SK-N-SH (cell line): ENCODE results near the gene CAMSAP1. TPM values are rescaled to one million over a fixed set of nuclear protein-coding genes. Genes with fewer than 3 reads are reported as not detected.

Source experiments
- CTCF ChIA-PET: fragments of 300-600, 350-600 bp; formaldehyde crosslinking; extraction: SDS; loops from one replicate; lab custom pipeline; 2021; lab: Yijun Ruan, JAX
- POLR2A ChIA-PET: fragments of 350-600 bp; sonication (Branson Sonifier 250); formaldehyde crosslinking; extraction: SDS; loops from one replicate; lab custom pipeline; 2020; ENCODE audit warnings: antibody characterized with exemption, inconsistent platforms; lab: Yijun Ruan, JAX
- DNase-seq: peaks from one replicate; pipeline ENCODE4 v3.0.0; 2012
- H2AFZ ChIP-seq: fragments of 200-600 bp; sonication (generic); 2 replicates; pipeline ENCODE4 v1.8.1; 2016; ENCODE audit warnings: antibody characterized with exemption, mild to moderate bottlenecking, low read depth
- H3F3A ChIP-seq: fragments of 200-600 bp; sonication (generic); replicated peaks from 2 replicates; pipeline ENCODE3; 2016; ENCODE audit warnings: antibody characterized with exemption, mild to moderate bottlenecking; ENCODE audit not compliant: insufficient read depth
- H3K27ac ChIP-seq, 2 experiments: fragments of 200-500 bp in 1 of 2; fragments of 200-600 bp in 1 of 2; sonication (Bioruptor generic) in 1 of 2; sonication (generic), shearing (Covaris generic) in 1 of 2; 2 replicates each; pipeline versions ENCODE4 v1.5.1 to v1.6.1; 2014 to 2016; ENCODE audit warnings: low read depth in 2 of 2, inconsistent platforms in 1 of 2, low read length in 1 of 2, mild to moderate bottlenecking in 1 of 2, mixed read lengths in 1 of 2
- H3K27me3 ChIP-seq: fragments of 200-600 bp; sonication (generic), shearing (Covaris generic); 2 replicates; pipeline ENCODE4 v1.6.1; 2016; ENCODE audit warnings: mixed run types; ENCODE audit not compliant: insufficient read depth
- H3K36me3 ChIP-seq, 2 experiments: fragments of 200-500 bp in 1 of 2; fragments of 200-600 bp in 1 of 2; sonication (Bioruptor generic) in 1 of 2; sonication (generic) in 1 of 2; replicated peaks in 1 of 2; 2 replicates each; pipeline versions ENCODE3 to v1.5.1; 2014 to 2016; ENCODE audit warnings: low read length in 1 of 2, mild to moderate bottlenecking in 1 of 2; ENCODE audit not compliant: insufficient read depth in 2 of 2, control insufficient read depth in 1 of 2
- H3K4me1 ChIP-seq, 2 experiments: fragments of 200-500 bp in 1 of 2; fragments of 200-600 bp in 1 of 2; sonication (Bioruptor generic) in 1 of 2; sonication (generic), shearing (Covaris generic) in 1 of 2; 2 replicates each; pipeline versions ENCODE4 v1.5.1 to v1.6.1; 2014 to 2016; ENCODE audit warnings: low read depth in 1 of 2, low read length in 1 of 2, mixed run types in 1 of 2; ENCODE audit not compliant: insufficient read depth in 2 of 2, control insufficient read depth in 1 of 2
- H3K4me2 ChIP-seq: fragments of 200-600 bp; sonication (generic), shearing (Covaris generic); 2 replicates; pipeline ENCODE4 v1.6.1; 2017; ENCODE audit warnings: mixed run types
- H3K4me3 ChIP-seq, 2 experiments: fragments of 200-500 bp in 1 of 2; fragments of 200-600 bp in 1 of 2; sonication (Bioruptor generic) in 1 of 2; sonication (generic), shearing (Covaris generic) in 1 of 2; 2 replicates each; pipeline versions ENCODE4 v1.5.1 to v1.8.1; 2014 to 2016; ENCODE audit warnings: low read depth in 2 of 2, inconsistent platforms in 1 of 2, low read length in 1 of 2, mild to moderate bottlenecking in 1 of 2, mixed read lengths in 1 of 2, moderate library complexity in 1 of 2
- H3K79me2 ChIP-seq: fragments of 200-600 bp; sonication (generic); 2 replicates; pipeline ENCODE4 v1.8.1; 2017; ENCODE audit warnings: mild to moderate bottlenecking; ENCODE audit not compliant: insufficient read depth
- H3K9ac ChIP-seq: fragments of 200-600 bp; sonication (generic); 2 replicates; pipeline ENCODE4 v1.6.1; 2017; ENCODE audit warnings: mixed run types
- H3K9me2 ChIP-seq: fragments of 200-600 bp; sonication (generic); 2 replicates; pipeline ENCODE4 v1.6.1; 2017; ENCODE audit warnings: mixed run types
- H3K9me3 ChIP-seq: fragments of 200-600 bp; sonication (generic); 2 replicates; pipeline ENCODE4 v1.6.1; 2017; ENCODE audit warnings: mixed run types, mild to moderate bottlenecking, moderate library complexity
- H4K20me1 ChIP-seq: fragments of 200-600 bp; sonication (generic); 2 replicates; pipeline ENCODE4 v1.6.1; 2017; ENCODE audit warnings: mild to moderate bottlenecking, mixed run types; ENCODE audit not compliant: insufficient read depth
- CHD2 ChIP-seq: fragments of 150-350 bp; IDR thresholded peaks from 2 replicates; pipeline ENCODE4 v1.6.1; 2018; ENCODE audit warnings: low read length; ENCODE audit not compliant: partially characterized antibody
- EZH2phosphoT487 ChIP-seq: fragments of 200-600 bp; sonication (generic); IDR thresholded peaks from 2 replicates; pipeline ENCODE4 v1.6.1; 2017; ENCODE audit warnings: low read depth, mixed run types, mild to moderate bottlenecking, antibody characterized with exemption, moderate library complexity, borderline replicate concordance
- FOXJ3 ChIP-seq: sonication (generic); formaldehyde crosslinking; IDR thresholded peaks from 2 replicates; pipeline ENCODE4 v1.5.1; 2020; ENCODE audit warnings: mild to moderate bottlenecking, missing genetic modification reagents
- FOXM1 ChIP-seq: IDR thresholded peaks from 2 replicates; pipeline ENCODE4 v1.4.0; 2012; ENCODE audit warnings: low read depth, mild to moderate bottlenecking
- GATA2 ChIP-seq: sonication (generic); formaldehyde crosslinking; IDR thresholded peaks from 2 replicates; pipeline ENCODE4 v1.5.0; 2020; ENCODE audit warnings: mild to moderate bottlenecking, missing genetic modification reagents
- MXI1 ChIP-seq: IDR thresholded peaks from 2 replicates; pipeline ENCODE4 v1.6.1; 2012; ENCODE audit warnings: mild to moderate bottlenecking, low read depth, low read length, improper control_type of control experiment
- NRF1 ChIP-seq: IDR thresholded peaks from 2 replicates; pipeline ENCODE4 v1.6.1; 2012; ENCODE audit warnings: low read depth, mild to moderate bottlenecking, low read length
- RCOR1 ChIP-seq: fragments of 150-350 bp; IDR thresholded peaks from 2 replicates; pipeline ENCODE4 v1.6.1; 2017; ENCODE audit warnings: antibody characterized with exemption, low read length
- REST ChIP-seq: IDR thresholded peaks from 2 replicates; pipeline ENCODE4 v1.6.1; 2012; ENCODE audit warnings: mild to moderate bottlenecking, low read depth, low read length, moderate library complexity
- TEAD4 ChIP-seq: IDR thresholded peaks from 2 replicates; pipeline ENCODE4 v1.4.0; 2012; ENCODE audit warnings: mild to moderate bottlenecking, borderline replicate concordance; ENCODE audit not compliant: insufficient read depth
- USF1 ChIP-seq: IDR thresholded peaks from 2 replicates; pipeline ENCODE4 v1.4.0; 2012; ENCODE audit warnings: low read depth, borderline replicate concordance
- USF2 ChIP-seq: fragments of 150-350 bp; IDR thresholded peaks from 2 replicates; pipeline ENCODE4 v1.6.1; 2017; ENCODE audit warnings: antibody characterized with exemption, low read length, low read depth, borderline replicate concordance
- ZBTB33 ChIP-seq: IDR thresholded peaks from 2 replicates; pipeline ENCODE4 v1.4.0; 2012; ENCODE audit warnings: low read depth, borderline replicate concordance
- WGBS: methylation state at CpG from one replicate; pipeline ENCODE4 v1.1.6; 2017; ENCODE audit warnings: low lambda C conversion rate; 5-methylcytosine and 5-hydroxymethylcytosine counted together
- polyA plus RNA-seq, 3 experiments: library from polyadenylated mRNA; depleted of rRNA; stranded (reverse); fragments of >200 nt; gene quantifications; 2 replicates each; pipeline ENCODE4 v1.2.3, GENCODE V29; 2012

CAMSAP1 gene
- polyA plus RNA-seq, 1 of the 3 experiments (the other 2 are of a cell fraction) = 8.9 TPM

- no peak for TF ChIP-seq REST
- no peak for TF ChIP-seq ZBTB33
- TF ChIP-seq, all 33 proteins: peak for 0
Observed at GRCh38 chr9:135766707-135767106, 140.6 kb downstream of the CAMSAP1 start (continued).

- POLR2A ChIA-PET = no interaction called here
- Histone ChIP-seq H3K9me3 (no peaks in the 10 kb centered on the region), H2AFZ (no peak overlapping the region), H3K4me1 (no peaks in the 10 kb centered on the region), H3K4me3 (no peak overlapping the region), H3K27me3 (no peaks in the 10 kb centered on the region), H3K79me2 (no peaks in the 10 kb centered on the region), H3K9ac (no peak overlapping the region), H3K27ac (no peak overlapping the region), H3K36me3 (no peaks in the 10 kb centered on the region), H3F3A (no peaks in the 10 kb centered on the region), H3K9me2 (no peaks in the 10 kb centered on the region), H3K4me2 (no peak overlapping the region), H4K20me1 (no peaks in the 10 kb centered on the region)
- no CpG with 5 or more reads among the region's 4 CpGs for WGBS
- CTCF ChIA-PET = interaction anchor here (0.6 kb wide), 1 partner anchor 64 kb away, joined by 3 read pairs; the partner anchor contains the start of gene KCNT1
- TF ChIP-seq USF1 (no peak), FOXM1 (no peak), EZH2phosphoT487 (no peak), USF2 (no peak), FOXJ3 (CRISPR knock-in tag) (no peak), NRF1 (no peak), GATA2 (CRISPR knock-in tag) (no peak), TEAD4 (no peak), CHD2 (no peak), MXI1 (no peak), RCOR1 (no peak)
- DNase-seq = no peak
Observed at GRCh38 chr9:135766251-135766650, 141.1 kb downstream of the CAMSAP1 start.
